Kidney (tissue), 14 donors: ENCODE measurements around the gene SLC23A1. TPM values are rescaled to one million over a fixed set of nuclear protein-coding genes. Genes with fewer than 3 reads are reported as not detected.

ENCODE experiments used
- DNase-seq, 5 donors: peaks; one replicate each; pipeline ENCODE4 v3.0.0-alpha.2; 2013 to 2020
- FAIRE-seq: peaks from 2 replicates; lab custom pipeline; 2012; peaks lifted over from hg19 to GRCh38; lab: Jason Lieb, UNC
- H3K27ac ChIP-seq, 2 donors: one replicate each; pipeline ENCODE4 v1.7.0; 2013; ENCODE audit warnings: low read depth in 2 of 2, low read length in 2 of 2, inconsistent platforms in 1 of 2
- H3K27me3 ChIP-seq: one replicate; pipeline ENCODE4 v1.7.1; 2013; ENCODE audit warnings: low read length, inconsistent platforms; ENCODE audit not compliant: control insufficient read depth, insufficient read depth
- H3K36me3 ChIP-seq, 3 donors: one replicate each; pipeline versions ENCODE4 v1.7.0 to v1.7.1; 2013; ENCODE audit warnings: low read length in 3 of 3, control low read depth in 1 of 3, inconsistent platforms in 1 of 3; ENCODE audit not compliant: insufficient read depth in 3 of 3, control insufficient read depth in 2 of 3
- H3K4me1 ChIP-seq, 3 donors: one replicate each; pipeline versions ENCODE4 v1.7.0 to v1.7.1; 2013; ENCODE audit warnings: low read length in 3 of 3, inconsistent platforms in 1 of 3, low read depth in 1 of 3; ENCODE audit not compliant: control insufficient read depth in 2 of 3, insufficient read depth in 2 of 3
- H3K4me3 ChIP-seq, 3 donors: one replicate each; pipeline versions ENCODE4 v1.7.0 to v1.8.1; 2013; ENCODE audit warnings: low read length in 3 of 3, control low read depth in 1 of 3, inconsistent platforms in 1 of 3
- H3K9ac ChIP-seq, 3 donors: one replicate each; pipeline versions ENCODE4 v1.7.0 to v1.7.1; 2013; ENCODE audit warnings: low read length in 3 of 3, control low read depth in 1 of 3, inconsistent platforms in 1 of 3
- H3K9me3 ChIP-seq, 3 donors: one replicate each; pipeline versions ENCODE4 v1.7.0 to v1.7.1; 2013; ENCODE audit warnings: low read length in 3 of 3, control low read depth in 1 of 3, inconsistent platforms in 1 of 3; ENCODE audit not compliant: control insufficient read depth in 2 of 3, insufficient read depth in 1 of 3
- intact Hi-C: fragments of 100-400 bp; cut with DNase I; formaldehyde crosslinking; loops from one replicate; pipeline ENCODE4 v1.11.1; 2022
- polyA plus RNA-seq: library from polyadenylated mRNA; stranded (reverse); fragments of 350-450 nt; fragmentation: Illumina TruSeq; extraction: RNeasy Lipid Tissue Mini Kit (QIAGEN cat#74804); gene quantifications from one replicate; pipeline ENCODE4 v1.2.3, GENCODE V29; 2014; ENCODE audit warnings: low read depth, low replicate concordance; ENCODE audit not compliant: insufficient read depth
- total RNA-seq: library from RNA; stranded (reverse); fragmentation: NEBNext Ultra II Directional; extraction: Animal tissue kit (Norgen Biotek cat#: 25700); gene quantifications from one replicate; pipeline ENCODE4 v1.2.1, GENCODE V29; 2021
- TF ChIP-seq, protein P1 (sequence below): IDR thresholded peaks from 3 replicates; pipeline ENCODE4 v1.5.1; 2012; ENCODE audit warnings: mild to moderate bottlenecking, moderate library complexity, borderline replicate concordance; ENCODE audit not compliant: insufficient read depth; ENCODE audit errors: extremely low read depth
- donor health status: control.
- donor health status: control.
- donor health status: control.
- donor health status: control.
- donor health status: control.
- donor health status: DM: yes; HTN: yes; CAD: no.
- donor health status: Normal renal cell carcinoma (clear cell type).

Gene SLC23A1
- total and polyA plus RNA-seq, 2 donors from 2014 or later: 3.5 to 31.9 TPM

DNA sequence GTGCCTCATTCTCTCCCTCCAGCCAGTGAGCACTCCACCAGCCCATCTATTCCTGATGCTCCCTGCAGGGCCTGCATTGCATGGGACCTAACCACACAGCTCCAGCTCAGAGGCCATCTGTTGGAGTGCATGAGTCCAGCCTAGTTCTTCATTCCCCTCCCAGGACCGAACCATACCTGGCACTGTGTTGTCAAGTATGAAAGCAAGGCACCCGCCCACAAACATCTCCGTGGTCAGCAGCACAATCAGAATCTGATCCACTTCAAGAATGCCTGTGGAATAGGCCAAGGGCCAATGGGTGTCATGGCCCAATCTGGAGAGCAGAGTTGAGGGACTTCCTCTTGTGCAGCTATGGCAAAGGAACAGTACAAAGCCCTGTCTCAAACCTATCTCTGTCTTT lies 5.9 kb downstream of the SLC23A1 start:
- intact Hi-C loops: no loop called here
- Histone ChIP-seq H3K4me1 (peaks cover 0 to 4% (median 0%) of the 10 kb centered on the region in 3 donors), H3K9ac (no peak overlapping the region), H3K36me3 (peaks cover 0 to 17% (median 2%) of the 10 kb centered on the region in 3 donors), H3K4me3 (no peak overlapping the region), H3K9me3 (no peaks in the 10 kb centered on the region), H3K27me3 (no peaks in the 10 kb centered on the region), H3K27ac (no peak overlapping the region)
- no peak for DNase-seq
- TF ChIP-seq, protein P1, sequence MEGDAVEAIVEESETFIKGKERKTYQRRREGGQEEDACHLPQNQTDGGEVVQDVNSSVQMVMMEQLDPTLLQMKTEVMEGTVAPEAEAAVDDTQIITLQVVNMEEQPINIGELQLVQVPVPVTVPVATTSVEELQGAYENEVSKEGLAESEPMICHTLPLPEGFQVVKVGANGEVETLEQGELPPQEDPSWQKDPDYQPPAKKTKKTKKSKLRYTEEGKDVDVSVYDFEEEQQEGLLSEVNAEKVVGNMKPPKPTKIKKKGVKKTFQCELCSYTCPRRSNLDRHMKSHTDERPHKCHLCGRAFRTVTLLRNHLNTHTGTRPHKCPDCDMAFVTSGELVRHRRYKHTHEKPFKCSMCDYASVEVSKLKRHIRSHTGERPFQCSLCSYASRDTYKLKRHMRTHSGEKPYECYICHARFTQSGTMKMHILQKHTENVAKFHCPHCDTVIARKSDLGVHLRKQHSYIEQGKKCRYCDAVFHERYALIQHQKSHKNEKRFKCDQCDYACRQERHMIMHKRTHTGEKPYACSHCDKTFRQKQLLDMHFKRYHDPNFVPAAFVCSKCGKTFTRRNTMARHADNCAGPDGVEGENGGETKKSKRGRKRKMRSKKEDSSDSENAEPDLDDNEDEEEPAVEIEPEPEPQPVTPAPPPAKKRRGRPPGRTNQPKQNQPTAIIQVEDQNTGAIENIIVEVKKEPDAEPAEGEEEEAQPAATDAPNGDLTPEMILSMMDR: no peak
- FAIRE-seq: no peak

DNA sequence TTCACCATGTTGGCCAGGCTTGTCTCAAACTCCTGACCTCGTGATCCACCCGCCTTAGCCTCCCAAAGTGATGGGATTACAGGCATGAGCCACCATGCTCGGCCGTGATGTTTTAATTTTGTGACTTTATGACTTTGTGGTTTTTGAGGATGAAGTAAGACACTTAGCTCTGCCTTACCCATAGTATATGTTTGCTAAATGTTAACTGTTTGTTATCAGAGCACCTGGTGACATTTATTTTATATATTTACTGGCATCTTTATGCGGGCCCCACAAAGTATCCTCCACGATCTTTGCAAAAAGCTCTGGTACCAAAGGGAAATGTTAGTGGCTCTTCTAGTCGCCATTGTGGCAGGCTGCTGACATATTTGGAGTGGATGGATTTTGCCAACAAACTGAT lies 6.7 kb downstream of the SLC23A1 start:
- Histone ChIP-seq H3K4me1 (no peaks in the 10 kb centered on the region), H3K27me3 (no peaks in the 10 kb centered on the region), H3K4me3 (no peak overlapping the region), H3K36me3 (peaks cover under 1 to 17% (median 2%) of the 10 kb centered on the region in 3 donors), H3K9ac (no peak overlapping the region), H3K9me3 (no peaks in the 10 kb centered on the region), H3K27ac (no peak overlapping the region)
- no peak for FAIRE-seq
- intact Hi-C loops: no loop called here
- DNase-seq: no peak
- TF ChIP-seq, protein P1: no peak

DNA sequence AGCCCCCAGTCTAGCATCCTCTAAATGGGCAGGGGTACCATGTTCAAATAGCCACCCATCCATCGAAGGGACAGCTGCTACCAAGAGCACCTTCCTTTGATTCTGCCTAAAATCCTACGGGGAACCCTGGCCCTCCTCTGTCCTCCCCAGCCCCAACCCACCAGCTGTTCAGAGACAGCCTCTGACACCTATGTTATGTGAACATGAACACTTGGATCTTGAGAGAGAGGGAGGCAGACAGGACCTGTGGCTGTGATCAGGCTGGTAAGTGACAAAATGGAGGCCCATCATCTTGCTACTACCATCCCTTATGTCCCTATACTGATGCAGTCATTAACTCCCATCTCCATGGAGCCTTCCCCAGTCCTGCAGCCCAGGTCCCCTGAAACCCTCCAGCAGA lies 8.2 kb downstream of the SLC23A1 start:
- H3K9ac ChIP-seq: no peak overlapping the region
- no peaks in the 10 kb centered on the region for H3K27me3 ChIP-seq
- H3K4me3 ChIP-seq: no peak overlapping the region
- H3K36me3 ChIP-seq: peaks cover 2 to 16% (median 3%) of the 10 kb centered on the region in 3 donors
- H3K27ac ChIP-seq: no peak overlapping the region
- FAIRE-seq (no peak), DNase-seq (no peak)
- no peaks in the 10 kb centered on the region for H3K4me1 ChIP-seq
- intact Hi-C loops: no loop called here
- TF ChIP-seq, protein P1: no peak
- no peaks in the 10 kb centered on the region for H3K9me3 ChIP-seq
